Measurements from ENCODE around the gene TESK2.

GRCh38 chr1:45332346-45332720 is 158.6 kb downstream of the TESK2 start:
- TF ChIP-seq CTCF (IDR thresholded peaks at IDR 0.05) (no peak), POLR2A (IDR thresholded peaks at IDR 0.05) (no peak)
